GM18909 (cell line): ENCODE measurements around the gene ANKRD11.
"Not testable (repeated sequence)": the region's sequence is repeated elsewhere in the genome, so short reads cannot be mapped to it uniquely, and the experiment has no call there.

Experiments
- ATAC-seq: cut with Tn5 transposase; IDR thresholded peaks from one replicate; pipeline ENCODE4 v1.9.1; 2021; ENCODE audit warnings: mild to moderate bottlenecking; ENCODE audit not compliant: unreplicated experiment, poor library complexity

Gene ANKRD11

DNA sequence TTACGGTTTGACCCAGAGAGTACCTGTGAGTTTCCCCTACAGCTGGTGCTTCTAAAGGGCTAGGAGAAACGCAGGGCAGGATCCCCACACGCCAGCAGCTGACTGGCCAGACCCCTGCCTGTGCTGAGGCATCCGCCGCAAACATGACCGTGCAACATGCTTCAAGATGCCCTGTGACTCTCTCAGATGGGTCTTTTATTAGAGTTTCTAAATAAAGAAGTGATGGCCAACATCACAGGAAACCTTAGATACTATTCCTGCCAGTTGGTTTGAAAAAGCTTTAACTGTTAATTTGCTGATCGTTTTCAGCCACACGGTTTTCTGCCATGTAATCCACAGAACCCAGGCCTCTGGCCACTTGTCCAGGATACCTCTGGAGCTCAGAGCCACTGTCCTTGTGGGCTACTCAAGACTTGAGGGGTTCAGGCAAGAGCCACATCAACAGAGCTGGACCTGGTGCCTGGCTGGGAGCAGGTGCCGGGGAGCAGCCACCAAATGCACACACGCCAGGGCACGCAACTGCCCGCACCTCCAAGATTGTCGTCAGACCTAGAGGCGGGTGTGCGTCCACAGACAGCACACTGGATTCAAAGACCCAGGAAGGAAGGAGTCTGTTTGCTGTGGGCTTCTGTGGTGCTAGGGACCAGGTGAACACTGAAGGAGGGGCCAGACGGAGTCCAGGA is 154.4 kb downstream of the ANKRD11 start:
- no peak for ATAC-seq

DNA sequence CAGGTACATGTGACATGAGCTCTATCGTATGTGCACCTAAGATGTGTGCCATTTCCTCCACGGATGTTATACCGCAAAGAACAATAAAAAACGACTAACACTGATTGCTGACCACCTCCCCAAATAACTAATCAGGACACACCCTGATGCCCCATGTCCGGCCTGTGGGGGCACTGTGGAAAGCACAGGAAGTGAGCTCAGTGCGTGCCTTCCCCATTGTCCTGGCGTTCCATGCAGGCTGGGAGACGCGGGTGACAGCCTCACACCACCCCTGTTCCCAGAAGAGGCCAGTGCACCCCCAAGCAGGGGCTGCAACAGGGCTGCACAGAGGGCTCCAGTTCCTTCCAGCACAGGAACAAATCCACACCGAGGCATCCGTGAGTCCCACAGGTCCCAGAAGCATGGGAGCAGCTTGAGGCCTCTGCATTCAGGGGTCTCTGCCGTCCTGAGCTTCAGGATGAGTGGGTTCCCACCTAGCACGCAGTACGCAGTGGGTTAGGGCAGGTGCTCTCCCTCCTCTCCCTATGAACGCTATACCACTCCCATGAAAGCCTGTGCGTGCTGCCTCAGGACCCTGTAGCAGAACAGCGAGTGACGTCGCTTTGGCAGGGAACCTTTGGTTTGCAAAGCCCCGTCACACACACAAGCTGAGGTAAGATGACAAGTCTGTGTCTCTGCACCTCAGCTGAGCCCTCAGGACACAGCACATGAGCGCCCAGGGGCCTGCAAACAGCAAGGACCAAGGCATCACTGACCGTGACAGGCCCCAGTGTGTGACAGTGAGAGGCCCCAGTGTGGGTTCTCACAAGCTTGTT is 155.2 kb downstream of the ANKRD11 start:
- ATAC-seq: no peak

DNA sequence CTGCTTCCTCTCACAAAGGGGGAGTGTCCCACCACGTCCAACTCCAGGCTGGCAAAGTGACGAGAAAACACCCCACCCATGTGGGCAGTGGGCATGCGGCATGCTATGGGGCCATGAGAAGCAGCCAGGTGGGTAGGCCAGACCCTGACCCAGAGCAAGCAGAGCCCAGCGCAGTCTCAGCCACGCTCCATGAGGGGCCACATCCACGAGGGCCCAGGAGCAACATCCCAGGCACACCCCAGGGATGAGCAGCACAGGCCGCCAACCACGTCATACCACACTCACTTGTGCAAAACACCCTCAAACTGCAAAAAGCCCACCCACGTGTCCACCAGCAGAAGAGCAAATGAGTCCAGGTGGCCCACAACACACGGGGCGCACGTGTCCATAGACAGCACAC is 155.9 kb downstream of the ANKRD11 start:
- no peak for ATAC-seq

DNA sequence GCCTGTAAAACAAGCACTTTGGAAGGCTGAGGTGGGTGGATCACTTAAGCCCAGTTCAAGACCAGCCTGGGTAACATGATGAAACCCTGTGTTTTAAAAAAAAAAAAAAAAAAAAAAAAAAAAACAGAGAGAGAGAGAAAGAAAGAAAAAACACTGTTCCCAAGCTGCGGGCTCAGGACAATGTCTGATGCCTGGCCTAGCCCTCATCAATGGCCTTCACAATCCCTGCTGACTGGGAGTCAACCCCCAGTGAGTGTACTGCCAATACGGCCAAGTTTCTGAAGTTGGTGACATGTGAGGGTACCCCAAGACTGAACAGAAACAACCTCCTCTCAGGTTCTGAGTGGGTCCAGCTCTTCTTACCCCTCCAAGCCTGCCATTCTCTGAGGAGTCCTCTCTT is 156.3 kb downstream of the ANKRD11 start:
- no peak for ATAC-seq

DNA sequence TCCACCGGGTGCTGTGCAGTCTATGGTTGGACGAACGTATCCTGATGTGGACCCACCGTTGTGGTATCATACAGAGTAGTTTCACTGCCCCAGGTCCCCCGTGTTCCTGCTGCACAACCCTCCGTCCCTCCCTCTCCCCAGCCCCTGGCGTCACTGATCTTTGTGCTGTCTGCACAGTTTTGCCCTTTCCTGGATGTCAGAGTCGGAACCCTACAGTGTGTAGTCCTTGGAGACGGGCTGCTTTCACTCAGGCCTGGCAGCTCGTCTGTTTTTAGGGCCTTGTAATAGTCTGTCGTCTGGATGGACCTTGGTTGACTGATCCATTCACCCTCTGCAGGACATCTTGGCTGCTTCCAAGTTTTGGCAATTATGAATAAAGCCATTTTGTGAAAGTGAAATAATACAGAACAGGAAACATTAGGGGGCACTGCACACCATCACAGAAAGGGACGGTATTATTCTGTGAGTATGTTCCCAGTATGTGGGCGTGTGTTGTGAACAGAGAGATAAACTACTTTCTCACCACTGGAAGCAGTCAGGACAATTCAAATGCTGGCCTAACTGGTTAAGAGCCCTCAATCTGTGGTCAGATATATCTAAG is 156.9 kb downstream of the ANKRD11 start:
- ATAC-seq: not testable (repeated sequence)

DNA sequence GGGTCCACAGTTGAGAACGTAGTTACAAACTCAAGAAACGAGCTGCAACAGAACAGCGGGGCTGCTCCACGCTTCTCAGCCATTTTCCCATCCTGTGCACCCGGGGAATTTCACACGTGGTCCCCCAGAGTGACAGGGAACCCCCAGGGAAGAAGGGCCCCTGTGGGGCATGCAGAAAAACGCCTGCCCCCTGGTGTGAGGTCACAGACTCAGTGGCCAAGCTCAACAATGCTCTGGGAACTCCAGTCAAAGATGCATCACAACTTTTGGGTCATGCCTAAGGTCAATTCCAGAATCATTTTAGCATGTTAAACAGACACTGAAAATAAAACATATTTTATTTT is 157.5 kb downstream of the ANKRD11 start:
- no peak for ATAC-seq

DNA sequence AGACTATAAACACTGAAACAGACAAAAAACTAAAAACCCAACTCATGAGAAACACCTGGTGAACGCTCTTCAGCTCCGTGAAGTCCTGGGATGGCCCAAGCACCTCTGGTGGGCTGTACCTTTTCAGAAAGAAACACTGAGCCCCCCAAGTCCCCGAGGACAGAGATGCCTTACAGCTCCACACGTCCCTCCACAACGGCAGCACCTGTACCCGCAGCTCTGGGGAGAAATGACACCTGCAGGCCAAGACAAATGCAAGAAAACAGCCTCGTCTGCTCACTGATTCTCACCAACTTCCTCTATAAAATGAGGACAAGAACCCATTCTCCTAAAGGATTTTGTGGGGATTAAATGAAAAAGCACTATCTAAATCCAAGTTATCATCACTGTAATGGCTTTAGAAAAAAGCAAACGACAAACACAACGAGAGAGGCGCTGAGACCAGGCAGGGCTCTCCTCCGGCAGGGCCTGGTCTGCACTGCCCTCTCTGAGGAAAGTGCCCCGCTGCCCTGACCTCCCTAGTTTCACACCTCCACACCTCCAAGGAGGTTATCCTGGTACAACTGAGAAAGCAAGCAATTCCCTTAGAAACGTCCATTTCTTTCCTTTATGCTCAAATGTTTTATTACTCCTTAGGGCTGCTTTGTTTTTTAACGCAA is 158.0 kb downstream of the ANKRD11 start:
- no peak for ATAC-seq

DNA sequence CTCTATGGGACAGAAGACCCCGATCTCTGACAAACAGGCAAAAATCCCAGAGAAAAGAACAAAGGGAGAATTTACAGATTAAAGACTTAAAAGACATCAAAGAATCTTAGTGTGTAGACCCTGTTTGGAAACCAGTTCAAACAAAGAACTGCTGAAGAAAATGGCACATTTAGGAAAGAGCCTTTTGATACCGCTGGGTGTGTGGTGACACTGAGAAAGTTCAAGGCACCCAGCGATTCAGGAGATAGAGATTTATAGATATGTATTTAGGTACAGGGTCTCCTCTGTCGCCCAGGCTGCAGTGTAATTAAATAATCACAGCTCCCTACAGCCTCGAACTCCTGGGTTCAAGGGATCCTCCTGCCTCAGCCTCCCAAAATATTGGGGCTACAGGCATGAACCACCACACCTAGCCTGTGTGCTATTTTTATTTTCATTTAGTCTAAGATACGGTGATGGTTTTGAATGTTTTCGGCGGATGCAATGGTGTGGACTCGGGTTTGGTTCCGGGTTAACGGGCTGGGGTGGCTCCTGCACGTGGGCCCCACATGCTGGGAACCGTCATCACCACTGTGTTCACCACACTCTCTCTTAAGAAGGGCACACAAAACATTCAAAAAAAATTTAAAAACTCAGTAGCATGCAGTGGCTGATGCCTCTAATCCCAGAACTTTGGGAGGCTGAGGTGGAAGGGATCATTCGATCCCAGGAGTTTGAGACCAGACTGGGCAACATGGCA is 158.8 kb downstream of the ANKRD11 start:
- no peak for ATAC-seq

DNA sequence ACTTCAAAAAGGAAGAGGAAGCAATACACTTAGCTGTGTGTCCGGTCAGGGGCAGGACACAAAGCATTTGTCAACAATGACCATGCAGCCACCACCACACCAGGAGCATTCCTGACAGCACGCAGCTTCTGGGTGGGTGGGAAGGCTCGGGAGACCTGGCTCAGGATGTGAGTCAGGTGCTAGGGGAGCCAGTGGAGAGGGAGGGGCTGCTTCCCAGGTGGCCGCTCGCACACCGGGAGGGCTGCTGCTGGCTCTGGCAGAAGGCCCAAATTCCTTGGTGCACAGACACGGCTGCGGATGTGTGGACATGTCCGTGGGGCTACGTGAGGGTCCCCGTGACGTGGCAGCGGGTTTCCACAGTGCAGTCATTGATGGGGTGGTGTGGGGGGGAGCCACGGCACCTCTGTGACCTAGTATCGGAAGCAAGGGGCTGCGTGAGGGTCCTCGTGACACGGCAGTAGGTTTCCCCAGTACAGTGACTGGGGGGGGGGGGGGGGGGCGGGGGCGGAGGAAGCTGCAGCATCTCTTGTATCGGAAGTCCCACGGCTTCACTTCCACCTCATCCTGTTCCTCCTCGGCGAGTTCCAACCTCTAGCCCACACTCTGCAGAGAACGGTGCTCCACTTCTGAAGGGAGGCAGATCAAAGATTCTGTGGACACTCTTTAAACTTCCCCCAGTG is 160.0 kb downstream of the ANKRD11 start:
- ATAC-seq: no peak

DNA sequence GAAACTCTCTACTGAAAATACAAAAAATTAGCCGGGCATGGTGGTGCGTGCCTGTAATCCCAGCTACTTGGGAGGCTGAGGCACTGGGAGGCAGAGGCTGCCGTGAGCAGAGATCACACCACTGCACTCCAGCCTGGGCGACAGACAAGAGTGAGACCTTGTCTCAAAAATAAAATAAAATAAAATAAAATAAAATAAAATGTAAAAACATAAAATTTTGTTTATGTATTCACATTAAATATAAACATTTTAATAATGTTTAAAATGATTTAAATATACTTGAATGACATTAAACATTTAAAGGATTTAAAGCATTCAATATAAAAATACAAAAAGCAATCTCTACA is 160.6 kb downstream of the ANKRD11 start:
- not testable (repeated sequence) for ATAC-seq

DNA sequence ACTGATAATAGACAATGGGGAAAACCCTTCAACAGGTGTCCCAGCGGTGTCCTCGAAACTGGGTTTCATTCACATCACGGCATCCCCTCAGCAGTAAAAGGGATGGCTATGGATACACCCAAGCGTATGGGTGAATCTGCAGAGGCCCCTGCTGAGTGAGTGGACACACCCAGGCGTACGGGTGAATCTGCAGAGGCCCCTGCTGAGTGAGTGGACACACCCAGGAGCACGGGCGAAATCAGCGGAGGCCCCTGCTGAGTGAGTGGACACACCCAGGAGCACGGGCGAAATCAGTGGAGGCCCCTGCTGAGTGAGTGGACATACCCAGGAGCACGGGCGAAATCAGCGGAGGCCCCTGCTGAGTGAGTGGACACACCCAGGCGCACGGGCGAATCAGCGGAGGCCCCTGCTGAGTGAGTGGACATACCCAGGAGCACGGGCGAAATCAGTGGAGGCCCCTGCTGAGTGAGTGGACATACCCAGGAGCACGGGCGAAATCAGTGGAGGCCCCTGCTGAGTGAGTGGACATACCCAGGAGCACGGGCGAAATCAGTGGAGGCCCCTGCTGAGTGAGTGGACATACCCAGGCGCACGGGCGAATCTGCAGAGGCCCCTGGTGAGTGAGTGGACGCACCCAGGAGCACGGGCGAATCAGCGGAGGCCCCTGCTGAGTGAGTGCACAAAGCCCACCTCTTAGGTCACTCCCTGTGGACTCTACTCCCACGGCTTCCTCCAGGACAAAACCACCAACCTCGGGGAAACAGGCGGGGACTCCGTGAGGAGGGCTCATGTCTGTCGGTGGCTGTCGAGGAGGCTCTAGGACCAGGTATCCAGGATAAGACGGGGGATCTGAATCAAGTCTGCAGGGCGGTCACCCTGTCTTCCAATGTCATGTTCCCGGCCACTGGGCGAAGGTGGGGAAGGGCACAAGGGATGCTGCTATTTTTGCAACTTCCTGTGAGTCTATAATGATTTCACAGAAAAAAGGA is 161.7 kb downstream of the ANKRD11 start:
- ATAC-seq: not testable (repeated sequence)

DNA sequence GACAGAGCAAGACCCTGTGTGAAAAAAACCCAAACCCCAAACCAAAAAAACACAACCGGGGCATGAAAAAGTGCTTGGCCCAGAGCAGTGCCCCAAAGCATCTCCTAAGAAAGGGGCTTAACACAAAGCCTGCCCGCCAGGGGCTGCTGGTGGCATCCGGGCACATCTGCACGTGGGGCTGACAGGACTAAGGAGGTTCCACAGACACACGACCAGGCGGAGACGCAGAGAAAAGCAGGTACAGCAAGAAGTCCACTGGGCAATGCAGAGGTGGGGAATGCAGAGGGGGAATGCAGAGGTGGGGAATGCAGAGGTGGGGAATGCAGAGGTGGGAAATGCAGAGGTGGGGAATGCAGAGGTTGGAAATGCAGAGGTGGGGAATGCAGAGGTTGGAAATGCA is 163.6 kb downstream of the ANKRD11 start:
- ATAC-seq: no peak

DNA sequence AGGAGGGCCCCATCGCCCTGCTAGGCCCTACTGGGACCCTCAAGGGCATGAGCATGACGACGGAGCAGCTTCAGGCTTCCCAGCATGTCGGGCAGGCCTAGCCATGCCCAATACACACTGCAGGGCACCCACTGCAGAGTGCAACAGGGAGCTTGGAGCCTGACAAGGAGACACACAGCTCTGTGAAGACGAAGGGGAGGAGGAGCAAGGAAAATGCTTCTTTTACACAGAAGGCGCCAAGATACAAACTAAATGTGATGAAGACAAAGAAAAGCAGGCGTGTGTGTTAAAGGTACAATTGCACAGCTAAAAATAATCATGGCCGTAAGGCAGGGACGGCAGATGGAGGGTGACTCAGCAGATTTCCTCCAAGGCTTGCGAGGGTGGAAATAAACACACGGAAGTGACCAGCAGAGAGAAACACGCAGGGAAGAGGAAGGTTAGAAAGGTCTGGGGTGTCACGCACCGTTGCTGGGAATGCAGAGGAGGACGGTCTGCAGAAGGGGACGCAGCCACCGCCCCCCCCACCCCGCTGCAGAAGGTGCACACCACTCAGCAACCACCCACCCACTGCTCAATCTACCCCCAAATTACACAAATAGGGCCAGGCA is 164.4 kb downstream of the ANKRD11 start:
- ATAC-seq: no peak

DNA sequence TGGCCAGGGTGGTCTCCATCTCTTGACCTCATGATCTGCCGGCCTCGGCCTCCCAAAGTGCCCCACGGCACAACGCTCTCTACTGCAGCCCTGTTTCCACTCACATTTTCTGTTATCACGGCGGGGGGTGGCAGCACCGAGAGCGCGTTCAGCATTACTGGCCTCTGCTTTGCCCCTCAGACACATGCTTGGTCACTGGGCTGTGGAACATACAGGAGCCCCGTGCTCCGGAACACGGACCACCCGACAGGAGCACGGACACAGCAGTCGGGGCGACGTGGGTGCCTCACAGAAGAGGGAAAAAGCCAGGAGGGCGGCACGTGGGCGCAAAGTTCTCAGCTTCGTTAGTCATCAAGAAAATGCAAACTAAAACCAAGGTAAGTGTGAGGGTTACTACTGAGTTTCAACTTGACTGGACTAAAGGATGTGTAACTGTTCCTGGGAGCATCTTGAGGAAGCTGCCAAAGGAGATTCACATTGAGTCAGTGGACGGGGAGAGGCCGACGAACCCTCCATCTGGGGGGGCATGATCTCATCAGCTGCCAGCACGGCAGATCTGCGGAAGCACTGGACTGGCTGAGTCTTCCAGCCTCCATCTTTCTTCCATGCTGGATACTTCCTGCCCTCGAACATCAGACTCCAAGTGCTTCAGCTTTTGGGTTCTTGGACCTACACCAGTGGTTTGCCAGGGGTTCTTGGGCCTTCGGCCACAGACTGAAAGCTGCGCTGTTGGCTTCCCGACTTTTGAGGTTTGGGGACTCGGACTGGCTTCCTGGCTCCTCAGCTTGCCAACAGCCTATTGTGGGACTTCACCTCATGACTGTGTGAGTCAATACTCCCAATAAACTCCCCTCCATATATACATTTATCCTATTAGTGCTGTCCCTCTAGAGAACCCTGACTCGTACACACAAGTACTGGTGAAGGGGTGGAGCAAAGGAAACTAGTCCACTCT is 166.0 kb downstream of the ANKRD11 start:
- ATAC-seq: peak; percentile 46

DNA sequence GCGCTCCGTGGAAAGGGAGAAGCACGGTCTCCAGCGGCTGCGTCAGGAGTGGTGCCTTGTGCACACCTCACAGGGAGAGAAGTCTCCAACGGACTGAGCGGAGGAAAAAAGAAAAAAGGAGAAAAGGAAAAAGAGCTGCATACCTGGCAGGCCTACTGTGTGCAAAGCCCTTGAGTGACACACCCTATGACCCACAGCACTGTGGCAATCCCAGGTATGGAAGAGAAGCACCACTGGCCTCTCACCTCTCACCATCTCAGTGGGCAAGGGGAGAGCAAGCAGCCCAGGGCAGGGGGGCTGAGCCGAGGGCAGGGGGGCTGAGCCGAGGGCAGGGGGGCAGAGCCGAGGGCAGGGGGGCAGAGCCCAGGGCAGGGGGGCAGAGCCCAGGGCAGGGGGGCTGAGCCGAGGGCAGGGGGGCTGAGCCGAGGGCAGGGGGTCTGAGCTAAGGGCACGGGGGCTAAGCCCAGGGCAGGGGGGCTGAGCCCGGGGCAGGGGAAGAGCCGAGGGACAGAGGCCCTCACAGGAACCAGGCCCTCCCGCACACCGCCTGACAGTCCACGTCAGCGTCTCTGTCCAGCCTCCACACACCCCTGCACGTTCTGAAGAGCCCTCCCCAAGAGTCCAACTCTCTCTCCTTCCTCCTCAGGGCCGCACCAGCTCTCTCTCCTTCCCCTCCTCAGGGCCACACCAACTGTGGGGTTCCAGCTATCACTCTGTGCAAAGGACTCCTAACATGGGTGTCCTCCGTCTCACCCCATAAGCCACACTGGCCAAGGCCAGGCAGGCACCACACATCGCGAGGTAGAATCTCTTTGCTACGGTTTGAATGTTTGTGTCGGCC is 167.0 kb downstream of the ANKRD11 start:
- no peak for ATAC-seq

DNA sequence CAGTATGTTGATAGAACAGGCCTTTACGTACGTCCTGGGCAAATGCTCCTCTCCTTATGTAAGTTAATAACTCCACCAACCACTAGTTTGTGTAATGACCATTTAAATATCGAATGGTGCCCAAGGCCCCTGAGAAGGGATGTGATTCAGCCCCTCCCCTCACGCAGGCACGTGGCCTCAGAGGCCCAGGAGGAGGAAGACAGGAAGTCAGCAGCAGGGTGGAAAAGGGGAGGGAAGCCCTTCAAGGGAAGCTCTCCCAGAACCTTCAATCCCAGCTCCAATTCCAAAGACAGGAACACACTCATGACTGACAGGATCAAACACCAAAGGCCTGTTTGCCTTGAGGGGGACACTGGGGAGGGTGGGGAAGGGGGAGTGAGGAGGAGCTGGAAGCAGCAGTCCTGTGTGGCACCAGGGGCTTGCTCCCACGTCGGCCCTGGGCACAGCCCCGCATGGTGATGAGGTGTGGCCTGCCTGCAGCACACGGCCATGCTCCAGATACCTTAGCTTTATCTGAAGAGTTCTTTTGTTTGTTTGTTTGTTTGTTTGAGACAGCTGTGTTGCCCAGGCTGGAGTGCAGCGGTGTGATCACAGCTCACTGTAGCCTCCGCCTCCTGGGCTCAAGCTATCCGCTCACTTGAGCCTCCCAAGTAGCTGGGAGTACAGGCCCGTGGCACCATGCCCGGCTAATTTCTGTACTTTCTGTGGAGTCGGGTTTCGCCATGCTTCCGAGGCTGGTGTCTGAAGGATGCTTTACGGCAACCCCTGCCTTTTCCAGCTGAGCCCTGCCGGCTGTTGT is 167.8 kb downstream of the ANKRD11 start:
- no peak for ATAC-seq
